Lower leg skin (tissue), 4 donors: Measurements from ENCODE around the gene SPSB4. TPM values are rescaled to one million over a fixed set of nuclear protein-coding genes. Genes with fewer than 3 reads are reported as not detected.
A peak's percentile ranks its signal among the peaks of the same experiment; 100 is the strongest.
"Not testable (repeated sequence)": the region's sequence is repeated elsewhere in the genome, so short reads cannot be mapped to it uniquely, and the experiment has no call there.

Source experiments
- DNase-seq, 2 donors: peaks; one replicate each; pipeline ENCODE4 v3.0.0-alpha.2; 2019; ENCODE audit warnings: low spot score in 2 of 2
- H3K4me3 ChIP-seq: fragments of 200-600 bp; sonication (generic); 2 replicates; pipeline ENCODE4 v1.5.1; 2017; ENCODE audit warnings: mild to moderate bottlenecking, low read depth; ENCODE audit not compliant: poor library complexity, severe bottlenecking
- CTCF ChIP-seq, 3 donors: fragments of 450-650 bp; IDR thresholded peaks; one replicate each; pipeline ENCODE4 v1.5.1; 2016; ENCODE audit warnings: antibody characterized with exemption in 3 of 3, mild to moderate bottlenecking in 3 of 3, moderate library complexity in 2 of 3
- POLR2A ChIP-seq, 2 donors: fragments of 450-650 bp; IDR thresholded peaks; one replicate each; pipeline ENCODE4 v1.6.1; 2016 to 2017; ENCODE audit warnings: antibody characterized with exemption in 2 of 2, mild to moderate bottlenecking in 1 of 2, moderate library complexity in 1 of 2
- WGBS, 2 donors: methylation state at CpG; one replicate each; pipeline ENCODE4 v1.1.5; 2018; 5-methylcytosine and 5-hydroxymethylcytosine counted together
- intact Hi-C: fragments of 100-400 bp; cut with DNase I; formaldehyde crosslinking; loops from one replicate; pipeline ENCODE4 v1.15.0; 2023; ENCODE audit warnings: low total_unique reads
- total RNA-seq, 4 donors: library from RNA; depleted of rRNA; stranded (reverse); fragments of >200 nt; gene quantifications; one replicate each; pipeline ENCODE4 v1.1.0, GENCODE V29; 2016

SPSB4 gene
- total RNA-seq, 4 donors from 2014 or later = 0.10 TPM; not detected in 3

- peak; percentile 42 to 81 for DNase-seq
- WGBS, 2 donors = 27 to 55% methylated on average over 3 of the region's 3 CpGs
- TF ChIP-seq CTCF (IDR thresholded peaks at IDR 0.05) (no peak), POLR2A (IDR thresholded peaks at IDR 0.05) (no peak)
- intact Hi-C loops = no loop called here
- H3K4me3 ChIP-seq = no peak overlapping the region
These were observed 64.8 kb downstream of the SPSB4 start for GRCh38 chr3:141115789-141116541.

- H3K4me3 ChIP-seq = no peak overlapping the region
- WGBS, 2 donors = 94 to 95% methylated on average over 1 of the region's 1 CpG
- peak in 1 of 2 donors; percentile 52 for DNase-seq
- no peak for TF ChIP-seq POLR2A (IDR thresholded peaks at IDR 0.05)
- intact Hi-C loops = no loop called here
These were observed 65.6 kb downstream of the SPSB4 start for GRCh38 chr3:141116721-141117120.

- DNase-seq, H3K4me3 ChIP-seq, intact Hi-C loops: not testable (repeated sequence)
- 93% methylated on average over 1 of the region's 1 CpG for WGBS, 2 donors
These were observed 66.8 kb downstream of the SPSB4 start for GRCh38 chr3:141117982-141118381.

GRCh38 chr3:141122455-141123030 lies 71.4 kb downstream of the SPSB4 start:
- peak in 1 of 2 donors; percentile 21 for DNase-seq
- no peak overlapping the region for H3K4me3 ChIP-seq
- TF ChIP-seq POLR2A (IDR thresholded peaks at IDR 0.05) (no peak), CTCF (IDR thresholded peaks at IDR 0.05) (no peak)
- WGBS, 2 donors = 85 to 89% methylated on average over 16 of the region's 16 CpGs
- intact Hi-C loops = no loop called here

- peak in 1 of 2 donors; percentile 62 for DNase-seq
These were observed 72.7 kb downstream of the SPSB4 start for GRCh38 chr3:141123677-141124410.

GRCh38 chr3:141124715-141125114 lies 73.6 kb downstream of the SPSB4 start:
- WGBS, 2 donors = 79 to 80% methylated on average over 5 of the region's 5 CpGs

More at GRCh38 chr3:141123677-141124410, 72.7 kb downstream of the SPSB4 start:
- 67 to 73% methylated on average over 4 of the region's 4 CpGs for WGBS, 2 donors
- intact Hi-C loops = no loop called here
- TF ChIP-seq POLR2A (IDR thresholded peaks at IDR 0.05) (no peak), CTCF (IDR thresholded peaks at IDR 0.05) (no peak)
- H3K4me3 ChIP-seq = no peak overlapping the region

More at GRCh38 chr3:141124715-141125114, 73.6 kb downstream of the SPSB4 start:
- no peak overlapping the region for H3K4me3 ChIP-seq
- DNase-seq = peak in 1 of 2 donors; percentile 70
- intact Hi-C loops = no loop called here
- TF ChIP-seq POLR2A (IDR thresholded peaks at IDR 0.05) (no peak), CTCF (IDR thresholded peaks at IDR 0.05) (no peak)
